IMR-90 (cell line): ENCODE data around the gene HAND2. TPM values are rescaled to one million over a fixed set of nuclear protein-coding genes. Genes with fewer than 3 reads are reported as not detected.

Experiments
- ATAC-seq: fragments of 200-7000 bp; cut with Tn5 transposase; 2 replicates; pipeline ENCODE4 v1.9.1; 2020; ENCODE audit warnings: low read depth, mild to moderate bottlenecking, moderate library complexity
- BruUV-seq: library from RNA; stranded (reverse); fragments of 400-500 nt; replicated peaks from 2 replicates; lab custom pipeline; 2021; lab: Mats Ljungman, UMichigan
- CTCF ChIA-PET: fragments of 300-600 bp; formaldehyde crosslinking; extraction: SDS; loops from one replicate; lab custom pipeline; 2021; ENCODE audit warnings: antibody characterized with exemption; lab: Yijun Ruan, JAX
- POLR2A ChIA-PET: fragments of 300-600 bp; sonication (Branson Sonifier 250); formaldehyde crosslinking; loops from one replicate; lab custom pipeline; 2022; ENCODE audit warnings: antibody characterized with exemption; ENCODE audit not compliant: unreplicated experiment; lab: Charles Lee
- DNase-seq: peaks from one replicate; pipeline ENCODE4 v3.0.0; 2013
- H2AFZ ChIP-seq: replicated peaks from 2 replicates; pipeline ENCODE3; 2013; ENCODE audit warnings: low read length, mild to moderate bottlenecking; ENCODE audit not compliant: poor library complexity
- H2AK5ac ChIP-seq: 2 replicates; pipeline ENCODE4 v1.6.1; 2013; ENCODE audit warnings: low read depth, low read length, inconsistent platforms
- H2AK9ac ChIP-seq: replicated peaks from 2 replicates; pipeline ENCODE3; 2013; ENCODE audit warnings: mild to moderate bottlenecking, low read depth, low read length, moderate library complexity; ENCODE audit not compliant: poor library complexity
- H2BK120ac ChIP-seq: 2 replicates; pipeline ENCODE4 v1.6.1; 2013; ENCODE audit warnings: low read depth, low read length, inconsistent platforms
- H2BK15ac ChIP-seq: 3 replicates; pipeline ENCODE4 v1.6.1; 2013; ENCODE audit warnings: low read depth, low read length, inconsistent platforms
- H2BK20ac ChIP-seq: 2 replicates; pipeline ENCODE4 v1.6.1; 2013; ENCODE audit warnings: low read depth, mild to moderate bottlenecking, inconsistent platforms, low read length, moderate library complexity
- H2BK5ac ChIP-seq: 2 replicates; pipeline ENCODE4 v1.6.1; 2013; ENCODE audit warnings: mild to moderate bottlenecking, low read depth, low read length, inconsistent platforms; ENCODE audit not compliant: poor library complexity, severe bottlenecking
- H3K14ac ChIP-seq: replicated peaks from 2 replicates; pipeline ENCODE4 v1.6.1; 2013; ENCODE audit warnings: low read depth, low read length, inconsistent platforms
- H3K18ac ChIP-seq: 2 replicates; pipeline ENCODE4 v1.6.1; 2013; ENCODE audit warnings: low read depth, low read length, control low read depth
- H3K23ac ChIP-seq: 2 replicates; pipeline ENCODE4 v1.6.1; 2013; ENCODE audit warnings: low read depth, low read length, inconsistent platforms
- H3K27ac ChIP-seq: 2 replicates; pipeline ENCODE4 v1.5.1; 2013; ENCODE audit warnings: mild to moderate bottlenecking, control low read depth, low read length; ENCODE audit not compliant: insufficient read depth
- H3K27me3 ChIP-seq: 2 replicates; pipeline ENCODE4 v1.6.1; 2013; ENCODE audit warnings: low read length; ENCODE audit not compliant: control insufficient read depth, insufficient read depth
- H3K36me3 ChIP-seq: 2 replicates; pipeline ENCODE4 v1.6.1; 2013; ENCODE audit warnings: low read length, mixed read lengths; ENCODE audit not compliant: control insufficient read depth, insufficient read depth
- H3K4ac ChIP-seq: 2 replicates; pipeline ENCODE4 v1.6.1; 2013; ENCODE audit warnings: low read depth, low read length, inconsistent platforms
- H3K4me1 ChIP-seq: 2 replicates; pipeline ENCODE4 v1.6.1; 2013; ENCODE audit warnings: low read length, mixed read lengths; ENCODE audit not compliant: control insufficient read depth, insufficient read depth
- H3K4me2 ChIP-seq: 2 replicates; pipeline ENCODE4 v1.6.1; 2013; ENCODE audit warnings: low read depth, mild to moderate bottlenecking, control low read depth, low read length, moderate library complexity
- H3K4me3 ChIP-seq: 2 replicates; pipeline ENCODE4 v1.5.1; 2013; ENCODE audit warnings: low read depth, mild to moderate bottlenecking, control low read depth, low read length, moderate library complexity; ENCODE audit not compliant: insufficient read depth
- H3K56ac ChIP-seq: 2 replicates; pipeline ENCODE4 v1.6.1; 2013; ENCODE audit warnings: low read length, inconsistent platforms; ENCODE audit not compliant: insufficient read depth; ENCODE audit errors: extremely low read depth
- H3K79me1 ChIP-seq, 2 experiments: 2 replicates each; pipeline ENCODE4 v1.6.1; 2013; ENCODE audit warnings: low read length in 2 of 2, inconsistent platforms in 1 of 2, low read depth in 1 of 2
- H3K9ac ChIP-seq: 2 replicates; pipeline ENCODE4 v1.6.1; 2013; ENCODE audit warnings: low read depth, low read length, control low read depth
- H3K9me1 ChIP-seq: 2 replicates; pipeline ENCODE4 v1.6.1; 2013; ENCODE audit warnings: low read length, inconsistent platforms; ENCODE audit not compliant: insufficient read depth
- H3K9me3 ChIP-seq: 2 replicates; pipeline ENCODE4 v1.6.1; 2013; ENCODE audit warnings: low read length; ENCODE audit not compliant: control insufficient read depth, insufficient read depth
- H4K20me1 ChIP-seq: 2 replicates; pipeline ENCODE4 v1.6.1; 2013; ENCODE audit warnings: low read length, inconsistent platforms; ENCODE audit not compliant: insufficient read depth
- H4K5ac ChIP-seq: 2 replicates; pipeline ENCODE4 v1.6.1; 2013; ENCODE audit warnings: mild to moderate bottlenecking, low read depth, low read length, control low read depth
- H4K8ac ChIP-seq, 2 experiments: 2 replicates each; pipeline ENCODE4 v1.6.1; 2013; ENCODE audit warnings: low read depth in 2 of 2, low read length in 2 of 2, control low read depth in 1 of 2, inconsistent platforms in 1 of 2
- H4K91ac ChIP-seq: 2 replicates; pipeline ENCODE4 v1.6.1; 2013; ENCODE audit warnings: low read depth, low read length, inconsistent platforms; ENCODE audit not compliant: insufficient read depth
- BHLHE40 ChIP-seq: fragments of 150-350 bp; IDR thresholded peaks from 2 replicates; pipeline ENCODE4 v1.6.1; 2016; ENCODE audit warnings: mild to moderate bottlenecking, low read depth, low read length
- CEBPB ChIP-seq: IDR thresholded peaks from 2 replicates; pipeline ENCODE4 v1.6.1; 2012; ENCODE audit warnings: low read depth, low read length, improper control_type of control experiment
- CHD1 ChIP-seq: IDR thresholded peaks from 2 replicates; pipeline ENCODE4 v1.6.1; 2012; ENCODE audit warnings: low read depth, low read length, improper control_type of control experiment
- MAZ ChIP-seq: IDR thresholded peaks from 2 replicates; pipeline ENCODE4 v1.6.1; 2012; ENCODE audit warnings: low read depth, mild to moderate bottlenecking, low read length, improper control_type of control experiment, moderate library complexity, borderline replicate concordance
- NFE2L2 ChIP-seq: fragments of 150-350 bp; IDR thresholded peaks from 2 replicates; pipeline ENCODE4 v1.6.1; 2016; ENCODE audit warnings: low read depth, mild to moderate bottlenecking, low read length
- WGBS, 2 experiments: methylation state at CpG; one replicate each; pipeline versions ENCODE4 v1.1.5 to v1.1.7; 2013; ENCODE audit warnings: missing lambda C conversion rate in 2 of 2; ENCODE audit not compliant: insufficient read length in 1 of 2; ENCODE audit errors: extremely low coverage in 2 of 2; 5-methylcytosine and 5-hydroxymethylcytosine counted together
- dilution Hi-C: fragments of 300-500 bp; cut with HindIII; formaldehyde crosslinking; loops from one replicate; pipeline ENCODE4 v1.14.3; 2018; ENCODE audit warnings: low sequenced_read_pairs; ENCODE audit not compliant: unreplicated experiment
- in situ Hi-C: fragments of 300-500 bp; cut with MboI; formaldehyde crosslinking; loops from 3 replicates; pipeline ENCODE4 v1.14.3; 2019; ENCODE audit warnings: low sequenced_read_pairs, inconsistent platforms, mixed read lengths
- intact Hi-C: fragments of 100-400 bp; cut with micrococcal nuclease; formaldehyde crosslinking; loops from 2 replicates; pipeline ENCODE4 v1.10.0; 2022
- polyA plus RNA-seq, 3 experiments: library from polyadenylated mRNA; depleted of rRNA; stranded (reverse); fragments of >200 nt; gene quantifications; 2 replicates each; pipeline ENCODE4 v1.2.3, GENCODE V29; 2012; ENCODE audit warnings: low replicate concordance in 1 of 3
- total RNA-seq: library from RNA; depleted of rRNA; stranded (reverse); fragments of >200 nt; gene quantifications from 2 replicates; pipeline ENCODE4 v1.2.3, GENCODE V29; 2012
- TF ChIP-seq, protein P1 (sequence below): conservative IDR thresholded peaks from 2 replicates; pipeline ENCODE4 v1.5.1; 2012; ENCODE audit warnings: mild to moderate bottlenecking, low read depth, low read length, improper control_type of control experiment

Gene HAND2
- total and polyA plus RNA-seq, 2 of the 4 experiments (the other 2 are of a cell fraction) = 0.36 to 0.97 TPM

- WGBS, 2 experiments = 20% methylated on average over 2 of the region's 9 CpGs; no CpG with 5 or more reads in 1 of the 2 experiments
- BruUV-seq = no TSS peak
- no peaks in the 10 kb centered on the region for H3K36me3 ChIP-seq
- H2AK5ac ChIP-seq = no peak overlapping the region
- H3K56ac ChIP-seq = no peak overlapping the region
- H3K4ac ChIP-seq = no peak overlapping the region
- dilution Hi-C loops = no loop called here
- no peaks in the 10 kb centered on the region for H3K4me1 ChIP-seq
- H2BK15ac ChIP-seq = no peak overlapping the region
- DNase-seq = no peak
- no peak overlapping the region for H2BK120ac ChIP-seq
- no peak overlapping the region for H3K4me2 ChIP-seq
- H3K4me3 ChIP-seq = no peak overlapping the region
- H2BK5ac ChIP-seq = no peak overlapping the region
- no peak overlapping the region for H2BK20ac ChIP-seq
- intact Hi-C loops = loop anchor here (10.0 kb wide), 1 partner anchor 289 kb away; no protein-coding TSS in a partner anchor
- no peak overlapping the region for H2AFZ ChIP-seq
- no peak overlapping the region for H3K9ac ChIP-seq
- peaks cover 19% of the 10 kb centered on the region; the same call in 1 of the 2 replicates for H3K9me3 ChIP-seq
- H3K23ac ChIP-seq = no peak overlapping the region
- POLR2A ChIA-PET = no interaction called here
- in situ Hi-C loops = no loop called here
- no peak overlapping the region for H4K8ac ChIP-seq
- no peak overlapping the region for H4K91ac ChIP-seq
- H3K79me1 ChIP-seq = no peaks in the 10 kb centered on the region
- no peak overlapping the region for H4K5ac ChIP-seq
- no peak for TF ChIP-seq CEBPB
- no peak for TF ChIP-seq NFE2L2
- TF ChIP-seq MAZ = no peak
- TF ChIP-seq BHLHE40 = no peak
- TF ChIP-seq, protein P1, sequence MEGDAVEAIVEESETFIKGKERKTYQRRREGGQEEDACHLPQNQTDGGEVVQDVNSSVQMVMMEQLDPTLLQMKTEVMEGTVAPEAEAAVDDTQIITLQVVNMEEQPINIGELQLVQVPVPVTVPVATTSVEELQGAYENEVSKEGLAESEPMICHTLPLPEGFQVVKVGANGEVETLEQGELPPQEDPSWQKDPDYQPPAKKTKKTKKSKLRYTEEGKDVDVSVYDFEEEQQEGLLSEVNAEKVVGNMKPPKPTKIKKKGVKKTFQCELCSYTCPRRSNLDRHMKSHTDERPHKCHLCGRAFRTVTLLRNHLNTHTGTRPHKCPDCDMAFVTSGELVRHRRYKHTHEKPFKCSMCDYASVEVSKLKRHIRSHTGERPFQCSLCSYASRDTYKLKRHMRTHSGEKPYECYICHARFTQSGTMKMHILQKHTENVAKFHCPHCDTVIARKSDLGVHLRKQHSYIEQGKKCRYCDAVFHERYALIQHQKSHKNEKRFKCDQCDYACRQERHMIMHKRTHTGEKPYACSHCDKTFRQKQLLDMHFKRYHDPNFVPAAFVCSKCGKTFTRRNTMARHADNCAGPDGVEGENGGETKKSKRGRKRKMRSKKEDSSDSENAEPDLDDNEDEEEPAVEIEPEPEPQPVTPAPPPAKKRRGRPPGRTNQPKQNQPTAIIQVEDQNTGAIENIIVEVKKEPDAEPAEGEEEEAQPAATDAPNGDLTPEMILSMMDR = no peak
- no peak for TF ChIP-seq CHD1
- CTCF ChIA-PET = interaction anchor here (0.9 kb wide), 1 partner anchor 13 kb away, joined by 3 read pairs; no protein-coding TSS in a partner anchor
- no peak overlapping the region for H3K18ac ChIP-seq
- no peak overlapping the region for H3K27ac ChIP-seq
- no peak for ATAC-seq
- no peaks in the 10 kb centered on the region for H4K20me1 ChIP-seq
- H3K9me1 ChIP-seq = peaks cover 3% of the 10 kb centered on the region; the same call in 1 of the 2 replicates
- H2AK9ac ChIP-seq = no peak overlapping the region
- no peak overlapping the region for H3K14ac ChIP-seq
- peaks cover 91% of the 10 kb centered on the region for H3K27me3 ChIP-seq
Observed at GRCh38 chr4:173535165-173535902, 5.3 kb upstream of the HAND2 start.
